Measurements from ENCODE around the gene LTBR. TPM values are rescaled to one million over a fixed set of nuclear protein-coding genes. Genes with fewer than 3 reads are reported as not detected.

The LTBR gene
- total and polyA plus RNA-seq, 2 donors (not counting 1 experiment from before 2014, with no cell fraction given) = 1.1 TPM; not detected in 1

DNA sequence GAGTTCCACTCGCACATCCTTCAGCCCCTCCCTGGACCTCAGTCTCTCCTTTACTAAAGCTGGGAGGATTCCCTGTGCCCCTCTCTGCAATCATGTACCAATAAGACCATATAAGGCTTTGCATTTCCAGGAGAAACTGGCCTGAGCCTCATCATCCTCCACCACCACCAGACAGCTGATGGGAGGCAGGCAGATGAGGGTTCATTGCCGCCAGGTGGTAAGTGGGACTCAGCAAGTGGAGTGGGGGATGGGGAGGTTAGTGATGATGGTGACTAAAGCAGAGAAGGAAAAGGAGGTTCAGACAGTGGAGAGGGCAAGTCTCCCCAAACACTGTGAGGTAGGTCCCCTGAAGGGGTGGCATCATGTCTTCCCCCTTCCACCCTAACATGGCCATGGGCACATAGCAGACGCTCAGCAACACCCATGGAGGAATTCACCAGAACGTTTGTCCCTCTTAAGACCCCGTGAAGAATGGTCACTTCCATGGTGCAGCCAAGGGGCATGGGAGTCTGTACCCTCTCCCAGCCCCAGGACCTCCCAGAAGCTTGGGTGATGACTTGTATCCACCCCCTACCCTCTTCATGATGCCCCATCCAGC, 37.6 kb upstream of the LTBR start:
- Histone ChIP-seq H3K4me1 (ENCODE audit: control insufficient read depth in 2 of 2, insufficient read depth in 2 of 2, low read length in 2 of 2) (peaks cover 12 to 22% of the 10 kb centered on the region in 2 donors), H4K20me1 (ENCODE audit: control insufficient read depth, insufficient read depth, low read length, poor library complexity, severe bottlenecking) (no peaks in the 10 kb centered on the region), H3K4me3 (ENCODE audit: control extremely low read depth in 1 of 5, extremely low read depth in 1 of 5, insufficient read depth in 1 of 5, low read depth in 2 of 5, low read length in 4 of 5) (no peak overlapping the region), H3K4me2 (replicated peaks; ENCODE audit: low read depth, low read length, poor library complexity, severe bottlenecking) (no peak overlapping the region), H3K9ac (ENCODE audit: low read length) (no peak overlapping the region), H3K79me2 (ENCODE audit: control insufficient read depth, insufficient read depth, low read length) (no peaks in the 10 kb centered on the region), H3K36me3 (replicated peaks in 1 of 2; ENCODE audit: control extremely low read depth in 1 of 2, control insufficient read depth in 1 of 2, extremely low read depth in 1 of 2, insufficient read depth in 2 of 2, low read length in 1 of 2) (no peaks in the 10 kb centered on the region), H2AFZ (ENCODE audit: insufficient read depth, low read depth, low read length, poor library complexity, severe bottlenecking) (no peak overlapping the region), H3K9me3 (ENCODE audit: control extremely low read depth in 1 of 3, control insufficient read depth in 2 of 3, insufficient read depth in 1 of 3, low read length in 2 of 3) (peaks cover 0 to 26% (median 3%) of the 10 kb centered on the region in 3 donors), H3K27ac (ENCODE audit: low read length in 2 of 2) (no peak overlapping the region), H3K27me3 (replicated peaks in 1 of 4; ENCODE audit: control extremely low read depth in 1 of 4, control insufficient read depth in 3 of 4, insufficient read depth in 4 of 4, low read length in 3 of 4) (peaks cover 0 to 74% (median 53%) of the 10 kb centered on the region in 4 experiments)
- WGBS (ENCODE audit: insufficient coverage) = 83% methylated on average over 4 of the region's 5 CpGs
- Mint-ChIP-seq H3K27me3 (peaks cover 69% of the 10 kb centered on the region), H3K4me3 (no peak overlapping the region), H3K27ac (peak overlapping the region; percentile 22), H3K4me1 (peaks cover 5% of the 10 kb centered on the region), H3K9me3 (ENCODE audit: insufficient read depth) (no peaks in the 10 kb centered on the region)
- DNase-seq = no peak
- CTCF ChIA-PET = no interaction called here
- no peak for TF ChIP-seq EZH2 (IDR thresholded peaks at IDR 0.05; ENCODE audit: borderline replicate concordance, insufficient read depth, low read depth, low read length, poor library complexity, severe bottlenecking)
- TF ChIP-seq, protein P1, sequence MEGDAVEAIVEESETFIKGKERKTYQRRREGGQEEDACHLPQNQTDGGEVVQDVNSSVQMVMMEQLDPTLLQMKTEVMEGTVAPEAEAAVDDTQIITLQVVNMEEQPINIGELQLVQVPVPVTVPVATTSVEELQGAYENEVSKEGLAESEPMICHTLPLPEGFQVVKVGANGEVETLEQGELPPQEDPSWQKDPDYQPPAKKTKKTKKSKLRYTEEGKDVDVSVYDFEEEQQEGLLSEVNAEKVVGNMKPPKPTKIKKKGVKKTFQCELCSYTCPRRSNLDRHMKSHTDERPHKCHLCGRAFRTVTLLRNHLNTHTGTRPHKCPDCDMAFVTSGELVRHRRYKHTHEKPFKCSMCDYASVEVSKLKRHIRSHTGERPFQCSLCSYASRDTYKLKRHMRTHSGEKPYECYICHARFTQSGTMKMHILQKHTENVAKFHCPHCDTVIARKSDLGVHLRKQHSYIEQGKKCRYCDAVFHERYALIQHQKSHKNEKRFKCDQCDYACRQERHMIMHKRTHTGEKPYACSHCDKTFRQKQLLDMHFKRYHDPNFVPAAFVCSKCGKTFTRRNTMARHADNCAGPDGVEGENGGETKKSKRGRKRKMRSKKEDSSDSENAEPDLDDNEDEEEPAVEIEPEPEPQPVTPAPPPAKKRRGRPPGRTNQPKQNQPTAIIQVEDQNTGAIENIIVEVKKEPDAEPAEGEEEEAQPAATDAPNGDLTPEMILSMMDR (IDR thresholded peaks at IDR 0.05) = no peak
- ATAC-seq (ENCODE audit: low read depth) = no peak
- POLR2A ChIA-PET = no interaction called here
- intact Hi-C loops (cut with micrococcal nuclease) = no loop called here

- H3K27ac Mint-ChIP-seq = no peak overlapping the region
- H2AFZ ChIP-seq (ENCODE audit: insufficient read depth, low read depth, low read length, poor library complexity, severe bottlenecking) = no peak overlapping the region
Observed at GRCh38 chr12:6346942-6347341, 37.0 kb upstream of the LTBR start.

More at GRCh38 chr12:6346942-6347341, 37.0 kb upstream of the LTBR start:
- H3K4me3 ChIP-seq (ENCODE audit: control extremely low read depth in 1 of 5, extremely low read depth in 1 of 5, insufficient read depth in 1 of 5, low read depth in 2 of 5, low read length in 4 of 5) = no peak overlapping the region
- no peak for TF ChIP-seq EZH2 (IDR thresholded peaks at IDR 0.05; ENCODE audit: borderline replicate concordance, insufficient read depth, low read depth, low read length, poor library complexity, severe bottlenecking)
- TF ChIP-seq, protein P1 (IDR thresholded peaks at IDR 0.05) = no peak
- no peaks in the 10 kb centered on the region for H3K36me3 ChIP-seq (replicated peaks in 1 of 2; ENCODE audit: control extremely low read depth in 1 of 2, control insufficient read depth in 1 of 2, extremely low read depth in 1 of 2, insufficient read depth in 2 of 2, low read length in 1 of 2)
- Mint-ChIP-seq H3K9me3 (ENCODE audit: insufficient read depth) (no peaks in the 10 kb centered on the region), H3K4me3 (no peak overlapping the region), H3K27me3 (peaks cover 68% of the 10 kb centered on the region), H3K4me1 (peaks cover 2% of the 10 kb centered on the region)
- H3K27me3 ChIP-seq (replicated peaks in 1 of 4; ENCODE audit: control extremely low read depth in 1 of 4, control insufficient read depth in 3 of 4, insufficient read depth in 4 of 4, low read length in 3 of 4) = peaks cover 0 to 68% (median 47%) of the 10 kb centered on the region in 4 experiments
- peaks cover 0 to 20% (median 3%) of the 10 kb centered on the region in 3 donors for H3K9me3 ChIP-seq (ENCODE audit: control extremely low read depth in 1 of 3, control insufficient read depth in 2 of 3, insufficient read depth in 1 of 3, low read length in 2 of 3)
- ATAC-seq (ENCODE audit: low read depth) (no peak), DNase-seq (no peak)
- no peak overlapping the region for H3K9ac ChIP-seq (ENCODE audit: low read length)
- peaks cover 5 to 16% of the 10 kb centered on the region in 2 donors for H3K4me1 ChIP-seq (ENCODE audit: control insufficient read depth in 2 of 2, insufficient read depth in 2 of 2, low read length in 2 of 2)
- H3K27ac ChIP-seq (ENCODE audit: low read length in 2 of 2) = no peak overlapping the region
- CTCF ChIA-PET = no interaction called here
- no peak overlapping the region for H3K4me2 ChIP-seq (replicated peaks; ENCODE audit: low read depth, low read length, poor library complexity, severe bottlenecking)
- POLR2A ChIA-PET = no interaction called here
- 92% methylated on average over 8 of the region's 8 CpGs for WGBS (ENCODE audit: insufficient coverage)
- intact Hi-C loops (cut with micrococcal nuclease) = no loop called here
- H3K79me2 ChIP-seq (ENCODE audit: control insufficient read depth, insufficient read depth, low read length) = no peaks in the 10 kb centered on the region
- no peaks in the 10 kb centered on the region for H4K20me1 ChIP-seq (ENCODE audit: control insufficient read depth, insufficient read depth, low read length, poor library complexity, severe bottlenecking)
